ENCODE measurements around the gene ANKRD6.
A peak's percentile ranks its signal among the peaks of the same experiment; 100 is the strongest.

ANKRD6 gene

GRCh38 chr6:89412071-89413005 lies 20.6 kb upstream of the ANKRD6 start, which contains the start of gene RRAGD:
TSS of gene RRAGD (minus strand) at chr6:89412273. CDS start at chr6:89411993, 280 bp downstream.
- DNase-seq (ENCODE audit: extremely low read depth in 1 of 2, low read depth in 1 of 2): no peak

- no peak for DNase-seq (ENCODE audit: extremely low read depth in 1 of 2, low read depth in 1 of 2)
Observed at GRCh38 chr6:89413006-89413400, 19.9 kb upstream of the ANKRD6 start.

- no peak for DNase-seq (ENCODE audit: extremely low read depth in 1 of 2, low read depth in 1 of 2)
Observed at GRCh38 chr6:89414215-89414614, 18.7 kb upstream of the ANKRD6 start.

GRCh38 chr6:89415185-89415584 lies 17.8 kb upstream of the ANKRD6 start:
- DNase-seq (ENCODE audit: extremely low read depth in 1 of 2, low read depth in 1 of 2): no peak

- no peak for DNase-seq (ENCODE audit: extremely low read depth in 1 of 2, low read depth in 1 of 2)
Observed at GRCh38 chr6:89416796-89417195, 16.2 kb upstream of the ANKRD6 start.

DNA sequence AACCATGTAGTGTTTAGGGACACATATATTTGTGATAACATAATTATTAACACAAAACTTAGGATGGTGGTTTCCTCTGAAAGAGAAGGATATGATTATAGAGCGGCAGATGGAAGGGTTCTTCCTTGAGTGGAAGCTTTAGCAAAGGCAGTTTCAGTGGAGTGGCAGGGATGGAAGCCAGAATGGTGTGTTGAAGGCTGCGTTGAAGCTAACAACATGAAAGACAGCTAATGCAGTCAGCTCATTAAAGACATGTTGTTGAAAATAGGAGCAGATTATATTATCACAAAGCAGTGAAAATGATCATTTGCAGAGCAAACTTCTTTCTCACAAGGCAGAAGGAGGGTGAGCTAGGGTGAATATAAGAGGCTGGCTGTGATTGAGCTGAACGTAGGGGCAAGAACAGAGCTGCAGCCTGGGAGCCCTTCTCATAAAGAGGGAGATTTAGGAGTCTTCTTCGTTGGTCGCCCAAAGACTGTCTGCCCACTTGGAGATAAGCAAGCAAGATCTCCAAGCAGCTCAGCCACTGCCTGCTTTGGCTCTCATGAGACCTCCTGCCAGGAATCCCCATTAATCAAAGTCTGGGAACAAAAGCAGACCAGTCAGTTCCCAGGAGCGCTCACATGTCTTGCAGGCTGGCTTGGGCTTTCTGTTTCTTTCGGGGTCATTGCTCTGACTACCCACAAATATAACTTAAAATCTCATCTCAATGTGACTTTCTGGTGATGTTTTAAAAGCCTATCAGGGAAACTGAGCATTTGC lies 2.6 kb upstream of the ANKRD6 start:
- no peak for DNase-seq (ENCODE audit: extremely low read depth in 1 of 2, low read depth in 1 of 2)

DNA sequence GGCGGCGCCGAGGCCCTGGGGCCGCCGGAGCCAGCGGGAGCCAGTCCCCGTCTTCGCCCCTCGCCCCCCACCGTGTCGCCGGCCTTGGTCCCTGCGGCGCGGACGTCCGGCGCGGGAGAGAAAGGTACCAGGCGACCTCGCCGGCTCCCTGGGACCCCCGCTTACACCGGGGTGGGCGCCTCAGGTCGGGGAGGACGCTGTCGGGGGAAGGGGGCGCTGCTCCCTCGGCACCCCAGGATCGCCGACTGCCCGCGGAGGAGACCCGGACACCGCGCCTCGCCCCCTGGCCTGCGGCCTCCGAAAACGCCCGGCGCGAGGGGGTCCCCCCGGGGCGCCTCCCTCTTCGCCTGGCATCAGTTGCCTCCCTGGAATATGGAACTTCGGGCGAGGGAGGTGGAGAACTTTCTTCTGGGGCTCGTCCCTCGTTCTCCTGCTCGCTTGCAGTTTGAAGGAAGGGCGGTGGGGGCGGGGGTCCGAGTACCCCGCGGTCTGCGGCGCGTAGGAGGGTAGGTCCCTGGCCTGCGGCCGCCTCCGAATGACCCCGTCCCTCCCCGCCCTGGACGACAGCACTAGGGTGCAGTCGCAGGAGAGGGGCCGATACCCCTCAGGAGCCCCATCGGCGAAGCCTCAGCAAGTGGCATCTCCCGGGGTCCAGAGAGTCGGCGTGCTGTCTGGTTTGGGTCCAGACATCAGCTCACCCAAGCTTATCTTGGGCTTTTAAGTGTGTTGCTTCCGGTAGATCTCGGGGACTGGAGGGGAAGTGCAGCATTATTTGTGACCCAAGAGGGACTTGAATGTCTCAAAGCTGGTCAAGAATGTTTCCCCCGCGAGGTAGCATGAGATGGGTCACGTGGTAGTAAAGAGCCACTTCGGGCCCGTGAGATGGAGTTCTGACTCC lies 549 bp downstream of the ANKRD6 start:
- DNase-seq (ENCODE audit: extremely low read depth in 1 of 2, low read depth in 1 of 2): peak in 1 of 2 donors; percentile 8

- no peak for DNase-seq (ENCODE audit: extremely low read depth in 1 of 2, low read depth in 1 of 2)
Observed at GRCh38 chr6:89434150-89434499, 1.2 kb downstream of the ANKRD6 start.

DNA sequence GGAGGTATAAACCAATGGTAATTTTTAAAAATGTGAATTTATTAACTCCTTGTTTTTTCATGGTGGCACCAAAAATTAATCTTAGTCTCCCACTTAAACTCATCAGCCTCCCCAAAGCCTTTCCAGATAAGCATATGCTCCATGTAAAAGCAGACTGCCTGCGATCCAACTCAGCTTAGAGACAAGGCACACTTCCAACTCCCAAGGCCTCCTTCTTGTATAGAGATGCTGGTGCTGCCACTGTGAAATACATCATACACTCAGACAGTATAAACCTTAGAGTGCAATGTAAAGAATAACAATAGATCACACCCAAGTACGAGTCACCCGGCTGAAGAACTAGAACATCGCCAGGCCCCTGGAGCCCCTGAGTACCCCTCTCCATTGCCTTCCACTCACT lies 2.0 kb downstream of the ANKRD6 start:
- no peak for DNase-seq (ENCODE audit: extremely low read depth in 1 of 2, low read depth in 1 of 2)

- DNase-seq (ENCODE audit: extremely low read depth in 1 of 2, low read depth in 1 of 2): no peak
Observed at GRCh38 chr6:89436226-89436625, 3.3 kb downstream of the ANKRD6 start.

DNA sequence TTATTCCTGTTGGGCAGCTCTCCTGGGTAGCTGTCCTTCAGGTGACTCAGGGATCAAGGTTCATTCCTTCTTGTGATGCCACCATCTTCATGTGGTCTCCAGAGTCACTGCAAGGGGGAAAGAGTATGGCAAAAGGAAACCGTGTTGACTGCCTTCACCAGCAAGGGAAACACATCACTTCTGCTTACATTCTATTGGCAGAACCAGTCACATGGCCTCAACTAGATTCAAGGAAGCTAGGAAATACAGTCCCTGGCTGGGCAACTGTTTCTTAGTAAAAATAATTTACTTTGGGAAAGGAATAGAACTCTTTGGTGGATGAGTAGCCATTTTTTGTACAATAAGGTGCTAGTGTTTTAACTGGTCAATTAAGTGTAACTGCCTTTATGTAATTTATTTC lies 5.3 kb downstream of the ANKRD6 start:
- DNase-seq (ENCODE audit: extremely low read depth in 1 of 2, low read depth in 1 of 2): no peak

- DNase-seq (ENCODE audit: extremely low read depth in 1 of 2, low read depth in 1 of 2): no peak
Observed at GRCh38 chr6:89439014-89439413, 6.1 kb downstream of the ANKRD6 start.

GRCh38 chr6:89440200-89440599 lies 7.2 kb downstream of the ANKRD6 start:
- DNase-seq (ENCODE audit: extremely low read depth in 1 of 2, low read depth in 1 of 2): no peak

DNA sequence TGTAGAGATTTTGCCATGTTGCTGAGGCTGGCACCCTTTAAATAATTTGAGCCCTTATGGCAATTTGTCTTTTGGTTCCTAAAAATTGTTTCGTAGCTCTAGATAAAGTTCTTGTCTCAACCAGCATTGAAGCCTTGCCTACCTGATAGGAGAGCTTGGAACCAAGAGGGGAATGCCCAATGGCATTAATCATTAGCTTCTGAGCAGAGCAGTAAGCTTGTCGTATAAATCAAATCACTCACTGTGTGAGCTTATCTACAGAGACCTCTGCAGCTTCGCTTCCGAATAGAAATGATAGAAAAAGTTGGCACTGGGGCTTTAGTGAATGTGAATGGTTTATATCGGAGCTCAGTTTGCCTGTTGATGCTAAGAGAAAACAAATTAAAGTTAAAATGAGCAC lies 10.7 kb downstream of the ANKRD6 start:
- DNase-seq (ENCODE audit: extremely low read depth in 1 of 2, low read depth in 1 of 2): no peak

DNA sequence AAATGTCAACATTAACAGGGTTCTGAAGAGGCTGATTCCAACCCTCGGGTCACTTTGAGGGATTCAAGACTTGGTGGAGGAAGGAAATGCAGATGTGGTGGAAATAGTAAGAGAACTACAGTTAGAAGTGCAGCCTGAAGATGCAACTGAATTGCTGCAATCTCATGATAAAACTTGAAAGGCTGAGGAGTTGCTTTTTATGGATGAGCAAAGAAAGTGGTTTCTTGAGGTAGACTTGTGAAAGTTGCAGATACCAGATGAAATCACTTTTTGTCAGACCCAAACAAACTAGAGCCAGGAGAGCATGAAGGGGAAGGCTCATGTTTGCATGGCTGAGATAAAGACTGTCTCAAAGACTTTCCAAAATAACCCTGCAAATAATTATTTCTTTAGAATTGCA lies 16.2 kb downstream of the ANKRD6 start:
- DNase-seq (ENCODE audit: extremely low read depth in 1 of 2, low read depth in 1 of 2): no peak

- no peak for DNase-seq (ENCODE audit: extremely low read depth in 1 of 2, low read depth in 1 of 2)
Observed at GRCh38 chr6:89452281-89452680, 19.3 kb downstream of the ANKRD6 start.

DNA sequence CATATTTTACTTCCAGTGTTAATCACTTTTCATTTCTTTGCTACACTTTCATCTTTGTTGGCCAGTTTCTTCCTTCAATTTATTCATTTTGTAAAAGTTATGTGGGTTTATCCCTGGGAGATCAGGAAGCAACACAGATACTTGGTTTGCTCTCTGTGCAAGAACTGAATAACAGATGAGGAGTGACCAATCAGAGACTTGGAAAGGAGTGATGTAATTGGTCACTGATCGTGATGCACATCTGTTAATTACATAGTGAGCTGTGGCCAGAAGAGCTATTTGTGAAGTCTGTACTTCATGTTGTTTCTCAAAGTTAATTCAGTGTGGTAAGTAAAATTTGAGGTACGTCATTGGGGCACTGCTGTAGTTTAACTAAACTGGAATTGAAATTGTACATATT lies 21.3 kb downstream of the ANKRD6 start:
- no peak for DNase-seq (ENCODE audit: extremely low read depth in 1 of 2, low read depth in 1 of 2)

DNA sequence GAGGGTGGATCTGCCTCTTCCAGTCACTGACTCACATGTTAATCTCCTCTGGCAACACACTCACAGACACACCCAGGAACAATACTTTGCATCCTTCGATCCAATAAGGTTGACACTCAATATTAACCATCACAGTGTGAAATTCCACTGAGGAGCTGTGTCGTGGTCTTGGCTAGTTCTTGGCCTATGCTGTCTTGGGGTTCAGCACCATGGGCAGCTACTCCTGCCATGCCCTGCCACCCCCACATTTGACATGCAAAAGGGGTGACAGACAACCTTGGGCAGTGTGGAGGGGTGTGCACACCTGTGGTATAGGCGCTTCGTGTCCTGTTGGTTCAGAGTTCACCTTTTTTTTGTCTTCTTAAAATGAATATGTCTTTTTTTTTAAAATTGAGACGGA lies 25.8 kb downstream of the ANKRD6 start:
- no peak for DNase-seq (ENCODE audit: extremely low read depth in 1 of 2, low read depth in 1 of 2)

- no peak for DNase-seq (ENCODE audit: extremely low read depth in 1 of 2, low read depth in 1 of 2)
Observed at GRCh38 chr6:89459501-89459900, 26.5 kb downstream of the ANKRD6 start.

GRCh38 chr6:89460713-89461112 lies 27.8 kb downstream of the ANKRD6 start:
- no peak for DNase-seq (ENCODE audit: extremely low read depth in 1 of 2, low read depth in 1 of 2)

DNA sequence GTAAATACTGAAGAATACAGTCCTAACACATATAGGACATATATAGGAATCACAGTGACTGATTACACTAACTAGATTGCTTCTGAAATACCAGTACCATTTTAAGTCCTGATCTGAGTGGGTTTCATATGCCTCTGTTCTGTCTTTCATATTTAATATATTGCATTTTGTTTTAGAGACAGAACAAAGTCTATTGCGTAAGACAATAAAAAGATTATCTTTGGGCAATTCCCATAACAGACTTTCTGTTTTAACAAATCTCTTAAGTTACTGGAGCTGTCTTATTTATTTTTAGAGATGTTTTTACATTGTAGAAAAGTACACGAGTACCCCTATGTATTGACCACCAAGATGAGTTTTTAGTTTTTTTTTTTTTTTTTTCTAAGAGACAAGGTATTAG lies 29.6 kb downstream of the ANKRD6 start:
- DNase-seq (ENCODE audit: extremely low read depth in 1 of 2, low read depth in 1 of 2): no peak
